Left lobe of liver (tissue), 2 donors: ENCODE data around the gene KIF18A. TPM values are rescaled to one million over a fixed set of nuclear protein-coding genes. Genes with fewer than 3 reads are reported as not detected.
"Not testable (repeated sequence)": the region's sequence is repeated elsewhere in the genome, so short reads cannot be mapped to it uniquely, and the experiment has no call there.

Experiments
- ATAC-seq: fragments of 200-7000 bp; cut with Tn5 transposase; one replicate; pipeline ENCODE4 v1.9.1; 2020; ENCODE audit warnings: mild to moderate bottlenecking, moderate library complexity
- DNase-seq: peaks from one replicate; pipeline ENCODE4 v3.0.0-alpha.2; 2020; ENCODE audit warnings: low spot score
- total RNA-seq: library from RNA; stranded (reverse); gene quantifications from one replicate; pipeline ENCODE4 v1.2.1, GENCODE V29; 2021
- donor health status: DM: no; HTN: no; CAD: no; lungs with moderate emphysema.
- donor health status: DM: no; HTN: yes; CAD: no.

Gene KIF18A
- total RNA-seq, 1 donor from 2014 or later = 0.13 TPM

- DNase-seq (no peak), ATAC-seq (no peak)
These were observed 686 bp downstream of the KIF18A start for GRCh38 chr11:28107191-28107749.

DNA sequence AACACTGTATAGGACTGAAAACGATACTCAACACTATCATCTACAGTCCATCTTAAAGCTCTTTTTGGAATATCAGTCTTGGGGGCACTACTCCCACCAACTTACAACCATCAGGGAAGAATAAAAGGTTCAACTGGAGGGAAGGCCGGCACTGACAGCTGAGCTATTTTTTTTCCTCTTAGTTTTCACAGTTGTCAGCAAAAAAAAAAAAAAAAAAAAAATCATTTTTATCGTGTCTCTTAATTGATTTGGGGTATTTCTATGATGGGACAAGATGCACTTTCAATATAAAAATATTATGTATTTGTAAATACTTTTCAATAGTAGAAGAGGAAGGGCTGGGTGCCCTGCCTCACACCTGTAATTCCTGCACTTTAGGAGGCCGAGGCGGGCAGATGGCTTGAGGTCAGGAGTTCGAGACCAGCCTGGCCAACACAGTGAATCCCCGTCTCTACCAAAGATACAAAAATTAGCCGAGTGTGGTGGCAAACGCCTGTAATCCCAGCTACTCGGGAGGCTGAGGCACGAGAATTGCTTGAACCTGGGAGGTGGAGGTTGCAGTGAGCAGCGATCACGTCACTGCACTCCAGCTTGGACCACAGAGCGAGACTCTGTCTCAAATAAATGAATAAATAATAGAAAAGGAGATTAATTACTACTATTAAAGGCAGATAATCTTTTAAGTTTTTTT, 1.5 kb downstream of the KIF18A start:
- ATAC-seq (no peak), DNase-seq (no peak)

DNA sequence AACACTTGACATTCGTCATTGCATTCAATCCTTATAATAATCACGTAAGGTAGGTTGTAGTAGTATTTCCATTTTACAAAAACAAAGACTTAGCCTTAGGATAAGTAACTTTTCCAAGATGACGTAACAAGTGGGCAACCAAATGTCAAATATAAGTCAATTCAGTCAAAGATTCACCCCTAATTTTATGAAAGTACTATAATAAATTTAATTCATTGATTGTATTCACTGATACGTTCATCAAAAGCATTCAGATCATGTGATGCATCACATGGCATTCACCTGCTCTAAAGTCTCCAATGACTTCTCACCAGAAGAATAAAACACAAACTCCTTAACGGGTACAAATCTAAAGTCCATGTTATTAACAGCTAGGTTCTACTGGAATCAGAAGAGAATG, 2.1 kb downstream of the KIF18A start:
- DNase-seq (no peak), ATAC-seq (no peak)

DNA sequence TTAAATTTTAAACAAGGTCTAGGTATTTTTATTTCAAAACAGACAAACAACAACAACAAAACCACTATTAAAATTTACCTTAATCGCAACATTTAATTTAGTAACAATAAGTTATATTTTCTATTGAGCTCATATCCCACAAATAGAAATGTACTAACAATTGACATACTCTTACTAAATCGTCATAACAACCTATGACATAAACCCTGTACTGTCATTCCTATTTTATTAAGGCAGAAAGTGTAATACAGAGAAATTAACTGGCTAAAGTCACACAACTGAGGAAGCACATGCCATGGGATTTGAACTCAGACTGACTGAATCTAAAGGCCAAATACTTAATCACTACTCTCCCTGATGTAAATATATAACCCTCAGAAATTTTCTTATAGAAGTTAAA, 3.0 kb downstream of the KIF18A start:
- ATAC-seq = no peak
- DNase-seq = no peak

DNA sequence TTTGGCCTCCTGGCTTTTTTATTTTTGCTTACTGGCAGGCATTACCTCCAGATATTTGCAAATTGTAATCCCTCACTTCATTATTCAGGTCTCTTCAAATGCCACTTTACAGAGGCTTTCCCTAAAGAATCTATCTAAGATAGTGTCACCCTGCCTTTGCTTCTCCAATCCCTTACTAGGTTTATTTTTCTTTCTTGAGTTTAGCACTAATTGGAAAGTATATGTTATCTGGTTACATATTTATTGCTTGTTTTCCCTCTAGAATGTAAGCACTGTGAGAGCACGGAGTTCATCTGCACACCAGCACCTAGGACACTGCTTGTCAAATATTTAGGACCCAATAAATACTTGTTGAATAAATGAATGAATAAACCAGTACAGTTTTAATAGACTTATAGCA, 3.5 kb downstream of the KIF18A start:
- no peak for DNase-seq

DNA sequence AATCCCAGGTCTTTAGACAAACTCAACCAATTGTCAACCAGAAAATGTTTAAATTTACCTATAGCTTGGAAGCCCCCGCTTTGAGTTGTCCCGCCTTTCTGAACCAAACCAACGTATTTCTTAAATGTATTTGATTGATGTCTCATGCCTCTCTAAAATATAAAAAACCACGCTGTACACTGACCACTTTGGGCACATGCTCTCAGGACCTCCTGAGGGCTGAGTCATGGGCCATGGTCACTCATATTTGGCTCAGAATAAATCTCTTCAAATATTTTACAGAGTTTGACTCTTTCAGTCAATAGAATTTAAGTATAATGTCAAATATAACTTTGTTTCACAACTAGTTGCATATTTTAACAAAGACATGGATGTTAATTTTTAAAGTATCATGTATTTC, 5.7 kb downstream of the KIF18A start:
- not testable (repeated sequence) for DNase-seq, ATAC-seq

More for the DNA sequence above, 3.5 kb downstream of the KIF18A start:
- ATAC-seq = no peak

GRCh38 chr11:28100665-28101064, 7.3 kb downstream of the KIF18A start:
- ATAC-seq (no peak), DNase-seq (no peak)

- DNase-seq = no peak
- no peak for ATAC-seq
These were observed 8.2 kb downstream of the KIF18A start for GRCh38 chr11:28099715-28100114.

- ATAC-seq (no peak), DNase-seq (no peak)
These were observed 9.7 kb downstream of the KIF18A start for GRCh38 chr11:28098257-28098656.

DNA sequence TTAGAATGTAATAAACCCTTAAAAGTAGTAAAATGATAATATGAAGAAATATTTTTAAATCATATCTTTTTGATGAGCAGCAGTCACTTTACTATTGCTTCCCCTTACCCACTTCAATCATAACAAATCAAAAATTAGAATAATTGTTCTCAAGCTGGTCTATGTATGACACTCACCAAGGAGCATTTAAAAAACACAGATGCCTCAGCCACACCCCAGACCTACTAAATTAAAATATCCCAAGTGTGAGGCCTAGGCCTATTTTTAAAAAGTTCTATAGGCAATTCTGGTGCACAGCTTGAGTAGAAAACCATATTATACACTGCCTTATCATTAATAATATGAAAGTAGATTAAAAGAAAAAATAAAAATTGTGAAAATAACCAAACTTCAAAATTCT, 15.2 kb downstream of the KIF18A start:
- DNase-seq (no peak), ATAC-seq (no peak)

GRCh38 chr11:28090052-28090749, 17.8 kb downstream of the KIF18A start:
- ATAC-seq (no peak), DNase-seq (no peak)

- DNase-seq (no peak), ATAC-seq (no peak)
These were observed 18.6 kb downstream of the KIF18A start for GRCh38 chr11:28089378-28089777.

GRCh38 chr11:28087693-28088092, 20.3 kb downstream of the KIF18A start:
- not testable (repeated sequence) for ATAC-seq, DNase-seq

DNA sequence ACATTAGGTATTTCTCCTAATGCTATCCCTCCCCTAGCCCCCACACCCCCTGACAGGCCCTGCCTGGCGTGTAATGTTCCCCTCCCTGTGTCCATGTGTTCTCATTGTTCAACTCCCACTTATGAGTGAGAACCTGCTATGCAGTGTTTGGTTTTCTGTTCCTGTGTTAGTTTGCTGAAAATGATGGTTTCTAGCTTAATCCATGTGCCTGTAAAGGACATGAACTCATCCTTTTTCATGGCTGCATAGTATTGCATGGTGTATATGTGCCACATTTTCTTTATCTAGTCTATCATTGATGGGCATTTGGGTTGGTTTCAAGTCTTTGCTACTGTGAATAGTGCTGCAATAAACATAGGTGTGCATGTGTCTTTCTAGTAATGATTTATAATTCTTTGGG, 20.8 kb downstream of the KIF18A start:
- not testable (repeated sequence) for ATAC-seq

GRCh38 chr11:28086569-28086968, 21.4 kb downstream of the KIF18A start:
- ATAC-seq = no peak
- DNase-seq = no peak

More for the DNA sequence above, 20.8 kb downstream of the KIF18A start:
- DNase-seq = not testable (repeated sequence)

DNA sequence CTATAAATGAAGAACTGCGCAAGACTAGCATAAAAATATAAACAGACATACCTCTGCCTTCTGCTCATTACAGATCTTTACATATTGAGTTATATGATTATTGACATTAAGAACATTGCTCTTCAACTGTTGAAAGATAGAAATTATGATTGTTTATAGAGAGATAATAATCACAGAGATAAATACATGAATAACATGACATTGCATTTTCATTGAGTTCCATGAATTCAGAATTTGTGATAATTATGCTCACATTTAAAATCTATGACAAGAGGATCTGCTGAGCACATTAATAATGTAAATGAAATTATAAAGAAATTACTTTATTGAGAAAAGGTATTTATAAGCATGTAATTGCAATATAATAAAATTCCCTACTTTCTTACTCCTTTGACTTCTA, 24.8 kb downstream of the KIF18A start:
- no peak for ATAC-seq

DNA sequence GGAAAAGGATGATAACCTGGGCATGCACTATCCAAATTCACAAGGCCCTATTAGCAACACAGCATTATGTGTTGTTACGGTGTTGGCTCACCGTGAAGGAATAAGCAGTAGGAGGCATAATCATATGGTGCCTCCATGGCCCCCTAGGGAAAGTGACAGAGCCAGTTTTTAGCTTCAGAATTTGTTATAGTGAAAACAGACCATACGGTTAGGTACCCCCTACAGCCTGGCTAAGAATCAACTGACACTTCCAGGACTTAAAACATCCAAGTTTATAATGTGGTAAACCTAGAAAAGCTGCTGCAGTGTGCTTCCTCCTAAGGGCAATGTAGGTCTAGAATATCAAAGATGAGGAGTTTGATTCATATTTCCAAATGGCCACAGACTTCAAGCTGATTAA, 30.4 kb downstream of the KIF18A start:
- no peak for DNase-seq
- no peak for ATAC-seq

More for the DNA sequence above, 24.8 kb downstream of the KIF18A start:
- no peak for DNase-seq

DNA sequence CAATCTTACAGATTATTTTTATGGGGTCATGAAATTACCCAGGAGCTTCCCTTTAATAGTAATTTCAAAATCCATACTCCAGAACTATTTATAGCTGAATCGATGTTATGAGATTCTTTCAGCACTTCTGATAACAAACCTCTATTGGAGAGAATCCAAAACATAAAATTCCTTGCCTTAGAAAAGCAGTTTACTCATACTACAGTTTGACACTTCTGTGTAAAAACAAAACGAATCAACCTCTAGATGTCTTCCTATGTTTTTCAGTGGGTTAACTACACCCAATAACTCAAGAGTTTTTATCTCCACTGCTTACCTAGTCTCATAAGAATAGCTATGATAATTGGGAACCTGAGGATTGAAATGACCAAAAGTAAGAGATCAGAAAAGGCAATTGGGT, 35.6 kb downstream of the KIF18A start:
- ATAC-seq = no peak
- no peak for DNase-seq

GRCh38 chr11:28071305-28071704, 36.7 kb downstream of the KIF18A start:
- no peak for ATAC-seq
- no peak for DNase-seq

- DNase-seq (no peak), ATAC-seq (no peak)
These were observed 49.6 kb downstream of the KIF18A start for GRCh38 chr11:28058333-28058732.

GRCh38 chr11:28054821-28055220, 53.1 kb downstream of the KIF18A start:
- no peak for ATAC-seq
- no peak for DNase-seq
